ENCODE results near the gene ARID4B.

- no peak for TF ChIP-seq CTCF (IDR thresholded peaks at IDR 0.05)
- no peak for TF ChIP-seq ZFX (IDR thresholded peaks at IDR 0.05; ENCODE audit: borderline replicate concordance)
These were observed 61.7 kb downstream of the ARID4B start for GRCh38 chr1:235266325-235266724.
